DMS79 (cell line): ENCODE data around the gene SCNN1B.
"Not testable (repeated sequence)": the region's sequence is repeated elsewhere in the genome, so short reads cannot be mapped to it uniquely, and the experiment has no call there.

Experiments used
- DNase-seq: peaks from one replicate; lab custom pipeline; 2025; lab: John Stamatoyannopoulos, UW

SCNN1B gene

GRCh38 chr16:23302045-23302956, at the start of gene SCNN1B:
Gene SCNN1B, plus strand, starts transcription at chr16:23302302. Its CDS starts 46,298 bp downstream, at chr16:23348600.
- DNase-seq: no peak

GRCh38 chr16:23252310-23252709, 49.8 kb upstream of the SCNN1B start:
- no peak for DNase-seq

GRCh38 chr16:23253650-23254049, 48.5 kb upstream of the SCNN1B start:
- not testable (repeated sequence) for DNase-seq

GRCh38 chr16:23254338-23254737, 47.8 kb upstream of the SCNN1B start:
- no peak for DNase-seq

GRCh38 chr16:23255000-23255399, 47.1 kb upstream of the SCNN1B start:
- DNase-seq: no peak

- DNase-seq: no peak
These were observed 45.7 kb upstream of the SCNN1B start for GRCh38 chr16:23256440-23256839.

GRCh38 chr16:23257682-23258081, 44.4 kb upstream of the SCNN1B start:
- DNase-seq: no peak

- DNase-seq: no peak
These were observed 43.2 kb upstream of the SCNN1B start for GRCh38 chr16:23258919-23259237.

GRCh38 chr16:23267647-23268046, 34.5 kb upstream of the SCNN1B start:
- no peak for DNase-seq

- DNase-seq: no peak
These were observed 33.5 kb upstream of the SCNN1B start for GRCh38 chr16:23268561-23268960.

- peak; percentile 37 for DNase-seq
These were observed 32.7 kb upstream of the SCNN1B start for GRCh38 chr16:23269248-23269953.

GRCh38 chr16:23270654-23271053, 31.4 kb upstream of the SCNN1B start:
- no peak for DNase-seq

- DNase-seq: no peak
These were observed 27.1 kb upstream of the SCNN1B start for GRCh38 chr16:23274968-23275367.

GRCh38 chr16:23276821-23277220, 25.3 kb upstream of the SCNN1B start:
- no peak for DNase-seq

GRCh38 chr16:23278031-23278430, 24.1 kb upstream of the SCNN1B start:
- peak; percentile 76 for DNase-seq

- DNase-seq: peak; percentile 96
These were observed 22.4 kb upstream of the SCNN1B start for GRCh38 chr16:23279721-23280153.

GRCh38 chr16:23280483-23280967, 21.6 kb upstream of the SCNN1B start:
- peak; percentile 53 for DNase-seq

- DNase-seq: no peak
These were observed 19.5 kb upstream of the SCNN1B start for GRCh38 chr16:23282568-23282967.

- no peak for DNase-seq
These were observed 18.5 kb upstream of the SCNN1B start for GRCh38 chr16:23283571-23283970.

GRCh38 chr16:23284584-23284983, 17.5 kb upstream of the SCNN1B start:
- DNase-seq: no peak

- no peak for DNase-seq
These were observed 16.0 kb upstream of the SCNN1B start for GRCh38 chr16:23286131-23286532.

GRCh38 chr16:23288209-23288608, 13.9 kb upstream of the SCNN1B start:
- DNase-seq: no peak
